Activated CD8-positive, alpha-beta memory T cell treated with anti-CD3 and anti-CD28 coated beads for 1 hour (primary cell): ENCODE measurements around the gene CLN3.
"Not testable (repeated sequence)": the region's sequence is repeated elsewhere in the genome, so short reads cannot be mapped to it uniquely, and the experiment has no call there.

Experiments used
- DNase-seq, 2 donors: peaks; one replicate each; pipeline ENCODE4 v3.0.0-alpha.2; 2020; ENCODE audit warnings: low read depth in 1 of 2; ENCODE audit errors: extremely low read depth in 1 of 2

CLN3 gene

DNA sequence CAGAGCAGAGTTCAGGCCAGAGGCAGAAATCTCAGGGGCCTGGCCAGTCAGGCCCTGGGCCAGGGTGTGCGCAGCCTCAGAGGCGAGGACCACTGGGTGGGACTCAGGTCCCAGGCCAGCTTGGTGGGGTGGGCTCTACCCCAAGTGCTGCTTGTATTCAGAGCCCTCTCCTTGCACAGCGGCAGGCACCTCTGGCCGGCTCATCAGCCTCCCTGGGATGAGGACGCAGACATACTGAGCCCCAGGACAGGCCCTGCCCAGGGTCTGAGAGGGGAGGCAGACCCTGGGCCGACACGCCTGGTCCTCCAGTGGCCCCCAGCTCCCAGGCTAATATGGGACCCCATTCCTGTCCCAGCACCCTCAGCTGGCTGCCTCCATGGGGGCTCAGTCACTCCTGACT lies 22.4 kb upstream of the CLN3 start:
- DNase-seq = no peak

DNA sequence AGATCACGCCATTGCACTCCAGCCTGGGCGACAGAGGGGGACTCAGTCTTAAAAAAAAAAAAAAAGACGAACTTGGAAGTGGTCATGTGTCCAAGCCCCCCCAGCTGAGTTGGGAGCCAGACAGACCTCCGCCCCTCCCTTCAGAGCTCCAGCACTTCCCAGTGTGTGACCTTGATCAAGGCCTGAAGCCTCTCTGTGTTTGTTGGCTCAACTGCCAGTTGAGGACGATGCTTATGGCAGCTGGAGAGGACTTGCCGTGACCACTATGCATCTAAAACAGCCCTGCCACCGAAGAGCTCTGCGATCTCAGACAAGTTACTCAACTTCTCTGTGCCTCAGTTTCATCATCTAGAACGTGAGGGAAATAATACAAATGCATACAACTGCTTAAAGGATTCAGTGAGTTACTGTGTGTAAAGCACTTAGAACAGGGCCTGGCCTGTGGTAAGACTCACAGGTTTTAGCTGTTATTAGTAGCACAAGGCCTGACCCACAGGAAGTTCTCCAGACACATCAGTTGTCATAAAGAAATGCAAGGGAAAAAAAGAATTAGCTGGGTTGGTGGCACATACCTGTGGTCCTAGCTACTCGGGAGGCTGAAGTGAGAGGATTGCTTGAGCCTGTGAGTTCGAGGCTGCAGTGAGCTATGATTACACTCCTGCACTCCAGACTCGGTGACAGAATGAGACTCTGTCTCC lies 21.8 kb upstream of the CLN3 start:
- no peak for DNase-seq

DNA sequence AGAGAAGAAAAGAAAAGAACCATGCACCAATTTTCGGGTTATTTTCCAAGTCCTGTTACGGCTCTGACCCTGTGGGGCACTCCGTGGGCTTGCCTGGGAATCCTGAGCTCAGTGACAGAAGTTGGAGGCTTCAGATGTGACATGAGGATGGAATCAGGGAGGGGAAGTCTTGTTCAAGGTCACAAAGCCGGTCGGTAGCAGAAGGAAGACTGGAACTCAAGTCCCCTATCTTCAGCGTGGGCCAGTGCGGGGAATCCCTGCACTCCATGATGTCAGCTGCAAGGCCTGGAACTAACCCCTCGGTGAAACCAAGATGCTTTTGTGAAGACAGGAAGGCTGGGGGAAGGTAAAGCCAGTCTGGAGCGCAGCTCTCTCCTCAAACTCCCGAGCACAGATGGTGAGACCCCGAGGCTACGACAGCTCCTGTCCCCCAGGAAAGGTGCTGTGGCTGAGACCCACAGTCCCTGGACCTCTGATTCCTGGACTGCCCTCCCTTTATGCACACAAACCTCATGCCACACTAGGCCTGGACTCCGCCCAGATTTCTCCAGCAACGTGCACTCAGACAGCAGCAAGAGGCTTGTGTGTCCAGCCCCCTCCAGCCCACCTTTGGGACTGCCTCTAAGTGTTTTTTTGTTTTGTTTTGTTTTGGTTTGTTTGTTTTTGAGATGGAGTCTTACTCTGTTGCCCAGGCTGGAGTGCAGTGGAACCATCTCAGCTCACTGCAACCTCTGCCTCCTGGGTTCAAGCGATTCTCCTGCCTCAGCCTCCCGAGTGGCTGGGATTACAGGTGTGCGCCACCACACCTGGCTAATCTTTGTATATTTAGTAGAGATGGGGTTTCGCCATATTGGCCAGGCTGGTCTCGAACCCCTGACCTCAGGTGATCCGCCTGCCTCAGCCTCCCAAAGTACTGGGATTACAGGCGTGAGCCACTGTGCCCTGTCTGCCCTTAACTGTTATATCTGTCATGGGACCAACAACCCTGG lies 20.2 kb upstream of the CLN3 start:
- DNase-seq = no peak

DNA sequence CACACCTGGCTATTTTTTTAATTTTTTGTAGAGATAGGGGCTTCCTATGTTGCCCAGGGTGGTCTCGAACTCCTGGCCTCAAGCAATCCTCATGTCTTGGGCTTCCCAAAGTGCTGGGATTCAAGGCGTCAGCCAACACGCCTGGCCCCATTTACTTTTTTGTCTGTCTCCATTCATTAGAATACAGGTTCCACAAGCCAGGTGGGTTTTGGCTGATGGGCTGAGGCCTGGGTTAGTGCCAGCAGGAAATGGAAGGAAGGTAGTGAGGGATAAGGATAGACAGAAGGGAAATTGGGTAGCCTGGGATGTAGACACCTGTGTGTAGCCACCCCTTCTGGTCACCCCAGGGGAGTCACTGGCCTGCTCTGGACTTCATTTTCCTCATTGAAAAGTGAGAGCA lies 19.2 kb upstream of the CLN3 start:
- no peak for DNase-seq

DNA sequence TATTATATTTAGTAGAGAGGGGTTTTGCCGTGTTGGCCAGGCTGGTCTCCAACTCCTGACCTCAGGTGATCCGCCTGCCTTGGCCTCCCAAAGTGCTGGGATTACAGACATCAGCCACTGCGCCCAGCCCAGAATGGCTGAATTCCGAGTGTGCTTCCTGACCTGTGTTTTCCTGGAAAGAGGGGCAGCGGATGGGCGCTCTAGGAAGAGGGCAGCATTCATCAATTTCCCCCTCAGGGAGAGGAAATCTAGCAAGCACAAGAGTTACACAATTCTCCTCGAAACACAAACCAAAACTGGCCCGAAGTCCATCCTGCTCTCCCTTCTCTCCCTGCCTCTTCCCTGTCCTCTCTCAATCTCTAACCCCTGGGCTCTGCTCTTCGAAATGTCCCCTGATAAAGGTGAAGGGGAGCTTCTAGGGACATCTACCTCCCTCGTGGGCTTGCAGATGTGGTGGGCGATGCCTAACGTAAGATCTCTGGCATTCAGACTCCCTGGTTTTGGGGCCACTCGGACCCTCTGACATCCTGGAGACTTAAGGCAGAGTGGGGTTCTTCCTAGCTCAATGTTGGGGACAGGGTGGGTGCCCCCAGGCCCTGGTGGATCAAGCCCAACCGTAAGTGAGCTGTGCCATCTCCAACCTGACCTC lies 13.7 kb upstream of the CLN3 start:
- DNase-seq = no peak

DNA sequence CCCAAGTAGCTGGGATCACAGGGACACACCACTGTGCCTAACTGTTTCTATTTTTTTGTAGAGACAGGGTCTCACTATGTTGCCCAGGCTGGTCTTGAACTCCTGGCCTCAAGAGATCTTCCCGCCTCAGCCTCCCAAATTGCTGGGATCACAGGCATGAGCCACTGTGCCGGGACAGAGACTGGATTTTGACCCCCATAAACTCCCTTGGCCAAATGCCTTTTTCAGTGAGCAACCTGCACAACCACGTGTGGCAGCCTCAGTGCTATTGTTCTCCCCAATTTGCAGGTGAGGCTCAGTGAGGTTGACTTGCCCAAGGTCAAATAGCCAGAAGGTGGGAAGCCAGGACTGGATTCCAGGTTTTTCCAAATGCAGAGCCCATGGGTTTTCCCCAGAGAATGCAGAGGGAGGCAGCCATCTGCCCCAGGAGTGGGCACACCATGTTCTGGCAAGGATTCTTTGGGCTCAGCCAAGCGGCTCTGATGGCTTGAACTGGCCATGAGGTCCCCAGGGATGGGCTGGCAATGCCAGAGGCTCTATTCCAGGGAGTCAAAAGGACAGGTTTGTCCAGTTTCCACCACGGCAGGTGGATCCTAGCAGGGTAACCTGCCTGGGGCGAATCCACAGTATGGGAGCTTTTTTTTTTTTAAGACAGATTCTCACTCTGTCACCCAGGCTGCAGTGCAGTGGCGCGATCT lies 13.0 kb upstream of the CLN3 start:
- DNase-seq = no peak

DNA sequence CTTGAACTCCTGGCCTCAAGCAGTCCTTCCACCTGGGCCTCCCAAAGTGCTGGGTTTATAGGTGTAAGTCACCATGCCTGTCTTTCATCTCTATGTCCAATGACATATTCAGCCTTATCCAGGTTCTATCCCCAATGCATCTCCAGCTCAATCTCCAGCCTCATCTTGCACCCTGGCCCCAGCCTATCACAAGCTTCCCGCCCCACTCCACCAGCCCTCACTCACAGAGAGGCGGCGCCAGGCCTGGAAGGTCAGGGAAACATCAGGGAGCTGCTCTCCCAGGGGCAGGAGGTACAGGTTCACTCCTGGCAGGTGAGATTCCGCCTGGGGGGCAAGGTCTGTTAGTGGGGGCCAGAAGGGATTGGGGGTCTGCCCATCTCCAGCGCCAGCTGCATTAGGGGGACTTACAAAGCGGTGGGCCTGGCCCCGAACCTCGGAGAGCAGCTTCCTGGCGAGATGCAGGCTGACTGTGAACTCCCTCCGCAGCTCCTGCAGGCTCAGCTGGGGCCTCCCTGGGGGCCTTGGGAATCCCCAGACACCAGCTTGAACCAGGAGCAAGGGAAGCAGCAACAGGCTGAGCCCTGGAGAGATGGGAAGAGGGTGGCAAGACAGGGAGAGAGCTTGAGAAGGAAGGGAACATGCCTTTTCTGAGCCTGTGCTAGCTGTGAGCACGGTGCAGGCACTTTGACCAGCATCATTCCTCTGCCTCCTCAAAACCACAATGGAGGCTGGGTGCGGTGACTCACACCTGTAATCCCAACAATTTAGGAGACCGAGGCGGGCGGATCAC lies 11.8 kb upstream of the CLN3 start:
- no peak for DNase-seq

DNA sequence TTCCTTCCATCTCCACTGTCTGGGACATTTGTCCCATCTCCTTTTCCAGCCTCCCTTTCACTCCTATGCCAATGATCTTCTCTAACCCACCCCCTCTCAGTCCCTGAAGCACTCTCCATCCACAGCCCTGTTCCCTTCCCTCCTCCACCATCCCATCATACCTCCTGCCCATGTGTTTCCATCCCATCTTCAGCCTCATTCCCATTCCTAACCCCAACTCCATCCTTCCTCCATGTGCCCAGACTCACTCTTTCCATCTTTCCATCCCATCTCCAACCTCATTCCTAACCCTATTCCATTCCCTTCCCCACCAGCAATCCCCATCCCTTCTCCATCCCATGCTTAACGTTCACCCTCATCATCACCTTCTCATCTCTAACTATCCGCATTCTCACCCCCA lies 10.4 kb upstream of the CLN3 start:
- no peak for DNase-seq

DNA sequence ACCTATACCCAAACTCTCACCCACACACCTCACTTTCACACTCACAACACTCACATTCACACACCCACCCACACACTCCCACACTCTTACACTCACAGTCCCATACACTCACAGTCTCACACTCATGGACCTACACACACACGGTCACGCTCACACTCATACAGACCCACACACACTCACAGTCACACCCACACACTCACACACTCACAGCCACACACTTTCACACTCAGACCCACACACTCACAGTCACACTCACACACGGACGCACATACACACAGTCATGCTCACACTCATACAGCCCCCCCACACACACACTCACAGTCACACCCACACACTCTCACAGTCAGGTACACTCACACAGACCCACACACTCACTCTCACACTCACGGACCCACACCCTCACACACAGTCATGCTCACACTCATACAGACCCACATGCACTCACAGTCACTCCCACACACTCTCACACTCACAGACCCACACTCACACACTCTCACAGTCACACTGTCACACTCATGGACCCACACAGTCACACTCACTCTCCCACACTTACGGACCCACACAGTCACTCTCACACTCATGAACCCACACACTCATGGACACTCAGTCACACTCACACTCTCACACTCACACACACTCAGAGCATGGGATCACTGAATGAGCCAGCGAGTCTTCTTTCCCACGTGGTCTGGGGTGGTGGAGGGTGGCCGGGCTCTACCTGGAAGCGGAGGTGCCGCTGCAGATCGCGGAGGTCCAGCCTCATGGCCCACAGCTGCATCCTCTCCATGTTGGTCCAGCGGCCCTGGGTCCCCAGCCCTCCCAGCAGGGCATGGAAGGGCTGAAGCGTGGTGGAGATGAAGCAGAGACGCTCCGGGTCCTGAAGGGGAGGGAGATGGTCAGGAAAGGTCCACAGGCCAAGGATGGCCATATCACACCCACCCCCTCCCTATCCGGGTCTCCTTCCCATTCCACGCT lies 9.7 kb upstream of the CLN3 start:
- no peak for DNase-seq

DNA sequence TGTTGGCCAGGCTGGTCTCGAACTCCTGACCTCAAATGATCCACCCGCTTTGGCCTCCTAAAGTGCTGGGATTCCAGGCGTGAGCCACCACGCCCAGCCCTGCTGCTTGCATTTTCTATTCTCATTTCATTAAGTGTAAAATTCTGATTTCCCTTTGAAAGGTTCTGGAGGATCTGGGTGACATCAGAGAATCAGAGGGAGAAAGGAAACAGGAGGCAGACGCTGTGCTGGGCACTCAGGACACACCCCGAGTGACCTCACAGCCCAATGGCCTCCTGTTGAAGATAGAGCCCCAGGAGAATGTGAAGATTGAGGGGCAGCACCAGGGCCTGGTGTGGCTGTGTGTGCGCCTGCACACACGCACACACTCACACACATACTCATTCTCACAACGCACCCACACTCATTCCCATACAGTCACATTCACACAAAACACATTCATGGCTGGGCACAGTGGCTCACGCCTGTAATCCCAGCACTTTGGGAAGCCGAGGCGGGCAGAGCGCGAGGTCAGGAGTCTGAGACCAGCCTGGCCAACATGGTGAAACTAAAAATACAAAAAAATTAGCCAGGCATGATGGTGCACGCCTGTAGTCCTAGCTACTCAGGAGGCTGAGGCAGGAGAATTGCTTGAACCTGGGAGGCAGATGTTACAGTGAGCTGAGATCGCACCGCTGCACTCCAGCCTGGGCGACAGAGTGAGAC lies 8.8 kb upstream of the CLN3 start:
- DNase-seq = not testable (repeated sequence)

DNA sequence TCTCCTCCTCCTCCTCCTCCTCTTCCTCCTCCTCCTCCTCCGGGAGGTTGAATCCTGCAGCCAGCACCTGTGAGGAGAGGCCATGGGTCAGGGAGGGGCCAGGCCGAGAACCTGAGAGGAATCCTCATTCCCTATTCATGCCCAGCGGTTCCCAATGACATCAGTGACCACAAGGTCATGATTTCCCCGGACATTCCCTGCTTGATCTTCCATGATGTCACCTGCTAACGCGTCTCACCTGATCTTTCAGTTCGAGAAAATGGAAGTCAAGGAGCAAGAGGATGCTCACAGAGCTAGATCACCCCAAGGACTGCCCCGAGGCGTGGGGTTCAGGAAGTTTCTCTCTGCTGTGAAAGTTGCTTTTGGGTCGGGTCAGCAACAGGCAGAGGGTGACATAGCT lies 8.0 kb upstream of the CLN3 start:
- no peak for DNase-seq

DNA sequence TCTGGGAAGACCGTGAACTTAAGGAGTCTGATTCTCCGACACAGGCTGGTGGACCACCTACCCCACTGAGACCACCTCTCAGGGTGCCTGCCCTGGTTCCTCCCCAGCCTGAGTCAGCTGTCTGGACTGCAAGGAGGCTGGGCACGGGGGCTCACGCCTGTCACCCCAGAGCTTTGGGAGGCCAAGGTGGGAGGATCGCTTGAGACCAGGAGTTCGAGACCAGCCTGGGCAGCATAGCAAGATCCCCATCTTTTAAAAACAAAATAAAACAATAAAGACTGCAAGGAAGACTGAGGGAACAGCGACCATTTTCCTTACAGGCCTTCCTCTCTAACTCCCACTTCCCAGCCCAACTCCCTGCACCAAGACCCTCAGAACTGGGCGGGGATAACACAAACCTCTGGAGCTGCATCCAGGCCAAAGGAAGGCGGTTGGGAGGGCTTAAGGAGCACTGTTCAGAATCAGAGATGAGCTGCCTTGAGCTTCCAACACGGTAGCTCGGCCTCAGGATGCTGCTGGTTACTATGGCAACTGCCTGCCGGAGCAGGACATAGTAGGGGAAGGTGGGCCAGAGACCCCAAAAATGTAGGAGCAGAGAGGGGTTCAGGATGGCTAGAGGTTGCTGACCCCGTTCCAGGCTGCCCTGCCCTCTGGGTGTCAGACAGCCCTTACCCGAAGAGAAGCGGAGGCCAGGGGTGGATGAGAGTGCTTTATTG lies 7.0 kb upstream of the CLN3 start:
- no peak for DNase-seq

DNA sequence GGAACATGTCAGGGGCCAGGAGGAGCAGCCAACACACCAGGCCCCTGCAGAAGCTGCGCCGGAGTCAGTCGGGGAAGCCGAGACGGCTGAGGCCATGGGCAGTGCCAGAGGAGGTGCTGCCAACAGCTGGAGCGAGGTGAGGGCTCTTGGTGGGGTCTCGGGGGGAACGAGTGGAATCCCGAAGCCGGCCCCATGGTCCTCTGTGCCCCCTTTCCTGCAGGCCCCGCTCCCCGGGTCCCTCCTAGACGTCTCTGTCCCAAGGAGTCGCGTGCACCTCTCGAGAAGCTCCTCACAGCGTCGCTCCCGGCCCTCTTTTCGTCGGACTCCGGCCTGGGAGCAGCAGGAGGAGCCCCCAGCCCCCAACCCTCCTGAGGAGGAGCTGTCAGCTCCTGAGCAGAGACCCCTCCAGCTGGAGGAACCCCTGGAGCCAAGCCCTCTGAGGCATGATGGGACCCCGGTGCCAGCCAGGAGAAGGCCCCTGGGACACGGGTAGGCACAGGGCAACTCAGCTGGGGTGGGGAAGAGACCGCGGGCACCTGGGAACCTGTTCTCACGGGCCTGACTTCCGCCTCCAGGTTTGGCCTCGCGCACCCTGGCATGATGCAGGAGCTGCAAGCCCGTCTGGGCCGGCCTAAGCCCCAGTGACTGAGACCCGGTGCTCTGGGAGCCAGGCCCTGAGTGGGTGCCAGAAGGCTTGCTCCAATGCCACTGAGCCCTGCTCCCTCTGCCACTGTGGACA lies 6.2 kb upstream of the CLN3 start:
- no peak for DNase-seq

DNA sequence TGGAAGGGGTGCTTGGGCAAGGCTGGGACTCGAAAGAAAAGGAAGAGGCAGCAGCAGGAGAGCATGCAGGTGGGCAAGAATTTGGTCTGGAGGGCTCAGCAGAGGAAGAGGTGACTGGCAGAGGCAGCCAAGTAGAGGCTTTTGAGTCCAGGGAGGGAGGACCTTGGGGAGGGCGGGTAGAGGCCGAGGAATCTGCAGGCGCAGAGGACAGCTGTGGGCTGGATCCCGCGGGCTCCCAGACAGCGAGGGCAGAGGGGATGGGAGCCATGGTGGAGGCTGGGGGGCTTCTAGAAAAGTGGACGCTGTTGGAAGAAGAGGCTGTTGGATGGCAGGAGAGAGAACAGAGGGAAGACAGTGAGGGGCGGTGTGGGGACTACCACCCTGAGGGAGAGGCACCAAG lies 5.5 kb upstream of the CLN3 start:
- DNase-seq = no peak

DNA sequence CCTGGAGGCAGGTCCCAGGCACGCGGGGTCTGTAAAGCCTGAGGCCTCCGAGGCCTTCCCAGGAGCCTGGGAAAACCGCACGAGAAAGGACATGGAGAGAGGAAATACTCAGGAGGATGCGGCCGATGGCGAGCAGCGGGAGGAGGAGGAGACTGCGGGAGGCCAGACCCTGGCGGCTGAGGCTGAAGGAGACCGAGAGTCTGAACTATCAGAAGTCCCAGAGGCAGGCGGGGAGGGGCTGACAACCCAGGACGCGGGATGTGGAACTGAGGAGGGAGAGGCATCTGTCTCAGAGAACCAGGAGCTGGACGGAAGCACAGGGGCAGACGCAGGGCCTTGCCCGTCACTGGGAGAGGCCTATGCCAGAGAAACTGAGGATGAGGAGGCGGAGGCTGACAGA lies 5.0 kb upstream of the CLN3 start:
- DNase-seq = no peak

DNA sequence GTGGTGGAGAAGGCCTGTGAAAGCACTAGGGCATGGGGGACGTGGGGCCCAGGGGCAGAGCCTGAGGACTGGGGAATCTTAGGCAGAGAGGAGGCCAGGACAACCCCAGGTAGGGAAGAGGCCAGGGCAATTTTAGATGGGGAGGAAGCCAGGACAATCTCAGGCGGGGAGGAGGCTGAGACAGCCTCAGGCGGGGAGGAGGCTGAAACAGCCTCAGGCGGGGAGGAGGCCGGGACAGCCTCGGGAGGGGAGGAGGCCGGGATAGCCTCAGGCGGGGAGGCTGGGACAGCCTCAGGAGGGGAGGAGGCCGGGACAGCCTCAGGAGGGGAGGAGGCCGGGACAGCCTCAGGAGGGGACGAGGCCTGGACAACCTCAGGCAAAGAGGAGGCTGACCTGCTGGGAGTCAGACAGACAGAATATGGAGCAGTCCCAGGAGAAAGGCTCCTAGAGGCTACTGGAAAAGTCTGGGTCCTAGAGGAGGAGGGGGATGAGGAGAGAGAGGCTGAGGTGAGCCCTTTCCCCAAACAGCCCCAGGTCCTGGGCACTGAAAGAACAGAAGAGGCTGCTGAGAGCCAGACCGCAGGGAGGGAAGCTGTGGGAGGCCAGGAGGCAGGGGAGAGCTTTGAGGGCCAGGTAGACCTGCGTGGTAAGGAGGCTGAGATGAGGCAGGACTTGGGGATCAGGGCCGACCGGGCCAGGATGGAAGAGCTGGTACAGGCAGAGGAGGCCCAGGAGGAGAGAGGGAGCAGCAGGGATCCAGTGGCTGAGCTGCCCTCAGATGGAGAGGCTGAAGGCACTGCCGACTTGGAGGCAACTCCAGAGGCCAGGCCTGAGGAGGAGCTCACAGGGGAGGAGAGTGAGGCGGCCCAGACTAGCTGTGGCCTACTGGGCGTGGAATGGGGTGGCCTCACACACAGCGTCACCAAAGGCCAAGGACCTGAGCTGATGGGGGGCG lies 4.2 kb upstream of the CLN3 start:
- DNase-seq = no peak
